NCI-H2107 (cell line): ENCODE results near the gene ATP9B.
A peak's percentile ranks its signal among the peaks of the same experiment; 100 is the strongest.

Experiments used
- DNase-seq: peaks from one replicate; lab custom pipeline; 2025; lab: John Stamatoyannopoulos, UW

The ATP9B gene

GRCh38 chr18:79382681-79383387 lies 313.6 kb downstream of the ATP9B start:
- no peak for DNase-seq

GRCh38 chr18:79383388-79384056 lies 314.3 kb downstream of the ATP9B start:
- no peak for DNase-seq

- no peak for DNase-seq
These were observed 315.1 kb downstream of the ATP9B start for GRCh38 chr18:79384151-79384807.

DNA sequence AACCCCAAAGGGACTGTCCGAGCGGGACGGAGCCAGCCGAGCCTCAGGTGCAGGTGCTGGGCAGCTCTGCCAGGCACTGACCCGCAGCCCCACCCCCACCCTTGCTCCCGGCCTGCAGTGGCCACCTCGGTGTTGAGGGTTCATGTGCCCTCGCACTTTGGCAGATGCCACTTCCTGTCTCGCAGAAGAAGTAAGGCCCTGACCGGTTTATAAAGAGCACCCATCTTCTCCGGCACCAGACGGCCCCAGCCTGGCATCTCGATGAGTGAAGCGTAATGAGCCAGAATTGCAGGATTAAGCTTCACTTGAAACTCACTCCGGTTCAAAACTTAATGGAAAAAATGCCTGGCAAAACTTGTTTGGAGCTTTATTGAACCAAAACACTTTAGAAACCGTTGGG lies 315.6 kb downstream of the ATP9B start:
- DNase-seq: no peak

DNA sequence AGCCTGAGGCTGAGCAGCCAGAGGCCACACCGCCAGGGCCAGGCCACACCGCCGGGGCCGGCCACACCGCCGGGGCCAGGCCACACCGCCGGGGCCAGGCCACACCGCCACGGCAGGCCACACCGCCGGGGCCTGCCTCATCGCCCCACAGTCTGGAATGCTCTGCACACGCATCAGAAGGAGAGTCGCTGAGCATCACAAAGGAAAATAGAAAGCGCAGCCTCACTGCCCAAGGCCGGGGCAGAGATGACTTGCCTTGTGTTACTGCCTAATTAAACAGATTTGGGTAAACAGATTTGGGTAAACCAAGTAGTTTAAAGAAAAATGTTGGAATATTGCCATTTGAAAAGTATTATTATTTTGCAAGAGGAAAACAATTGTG lies 316.1 kb downstream of the ATP9B start:
- DNase-seq: no peak

DNA sequence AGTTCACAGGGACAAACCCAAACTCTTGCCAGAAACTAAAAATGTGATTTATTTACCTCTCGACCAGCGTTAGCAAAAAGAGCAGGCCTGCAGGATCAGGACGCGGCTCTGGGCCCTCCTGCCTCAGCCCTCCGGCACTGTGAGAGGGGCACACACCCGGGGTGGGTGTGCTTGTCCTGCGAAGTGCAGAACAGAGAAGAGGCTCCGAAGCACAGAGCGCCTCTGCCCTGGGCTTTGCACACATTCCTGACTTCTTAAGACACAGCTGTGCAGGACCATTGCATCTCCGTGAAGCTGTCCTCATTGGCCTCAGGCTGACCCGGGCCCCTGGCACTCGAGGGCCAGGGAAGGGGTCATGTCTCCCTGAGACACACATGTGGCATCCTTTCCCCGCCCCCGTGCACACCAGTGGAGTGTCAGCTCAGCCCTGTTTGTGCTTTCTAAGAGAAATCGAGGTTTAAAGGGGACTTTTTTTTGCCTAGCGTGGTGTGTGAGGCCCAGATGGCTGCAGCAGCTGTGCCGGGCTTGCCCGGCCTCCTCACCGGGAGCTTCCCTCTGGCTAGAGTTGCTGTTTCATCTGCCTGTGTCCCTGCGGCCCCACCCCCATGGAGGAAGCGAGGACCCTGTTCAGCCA lies 316.6 kb downstream of the ATP9B start:
- DNase-seq: no peak

DNA sequence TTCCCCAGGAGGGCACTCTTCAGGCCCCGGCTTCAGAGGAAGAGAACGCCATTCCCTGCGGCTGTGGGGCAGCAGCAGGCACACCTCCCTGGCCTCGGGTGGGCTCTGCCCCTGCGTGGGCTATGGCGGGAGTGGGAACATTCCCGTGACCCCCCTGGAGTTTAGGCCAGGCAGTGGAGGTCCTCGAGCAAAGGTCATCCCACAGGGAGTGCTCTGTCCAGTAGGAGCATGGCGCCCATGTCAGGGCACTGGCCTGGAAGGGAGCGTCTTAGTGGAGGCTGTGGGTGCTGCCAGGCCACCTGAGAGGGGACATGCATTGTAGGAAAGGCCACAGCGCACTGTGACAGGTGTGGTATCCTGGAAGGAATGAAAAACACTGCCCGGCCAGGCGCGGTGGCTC lies 317.4 kb downstream of the ATP9B start:
- no peak for DNase-seq

GRCh38 chr18:79387214-79387613 lies 318.0 kb downstream of the ATP9B start:
- no peak for DNase-seq

- DNase-seq: no peak
These were observed 318.4 kb downstream of the ATP9B start for GRCh38 chr18:79387615-79388014.

DNA sequence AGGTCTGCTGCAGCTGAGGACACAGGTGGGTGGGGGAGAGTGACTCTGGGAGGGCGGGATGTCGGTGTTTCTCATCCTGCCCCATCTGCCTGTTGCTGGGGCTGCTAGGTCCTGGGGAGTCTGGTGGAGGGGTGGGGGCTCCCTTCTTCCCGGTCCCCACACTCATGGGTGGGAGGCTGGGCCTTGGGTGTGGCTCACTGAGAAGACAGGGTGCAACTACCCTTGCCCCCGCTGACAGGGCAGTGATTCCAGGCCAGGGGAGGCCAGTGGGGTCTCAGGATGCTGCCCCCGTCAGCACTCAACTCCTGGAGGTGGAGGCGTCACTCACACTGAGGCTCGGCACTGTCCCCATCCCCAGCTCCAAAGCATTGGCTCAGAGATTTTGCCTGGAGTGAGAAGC lies 318.8 kb downstream of the ATP9B start:
- DNase-seq: no peak

- DNase-seq: no peak
These were observed 320.5 kb downstream of the ATP9B start for GRCh38 chr18:79389689-79390088.

GRCh38 chr18:79392226-79392625 lies 323.0 kb downstream of the ATP9B start:
- no peak for DNase-seq

GRCh38 chr18:79393181-79393634 lies 324.0 kb downstream of the ATP9B start:
- no peak for DNase-seq

GRCh38 chr18:79393635-79394533 lies 324.7 kb downstream of the ATP9B start:
- DNase-seq: peak; percentile 49

DNA sequence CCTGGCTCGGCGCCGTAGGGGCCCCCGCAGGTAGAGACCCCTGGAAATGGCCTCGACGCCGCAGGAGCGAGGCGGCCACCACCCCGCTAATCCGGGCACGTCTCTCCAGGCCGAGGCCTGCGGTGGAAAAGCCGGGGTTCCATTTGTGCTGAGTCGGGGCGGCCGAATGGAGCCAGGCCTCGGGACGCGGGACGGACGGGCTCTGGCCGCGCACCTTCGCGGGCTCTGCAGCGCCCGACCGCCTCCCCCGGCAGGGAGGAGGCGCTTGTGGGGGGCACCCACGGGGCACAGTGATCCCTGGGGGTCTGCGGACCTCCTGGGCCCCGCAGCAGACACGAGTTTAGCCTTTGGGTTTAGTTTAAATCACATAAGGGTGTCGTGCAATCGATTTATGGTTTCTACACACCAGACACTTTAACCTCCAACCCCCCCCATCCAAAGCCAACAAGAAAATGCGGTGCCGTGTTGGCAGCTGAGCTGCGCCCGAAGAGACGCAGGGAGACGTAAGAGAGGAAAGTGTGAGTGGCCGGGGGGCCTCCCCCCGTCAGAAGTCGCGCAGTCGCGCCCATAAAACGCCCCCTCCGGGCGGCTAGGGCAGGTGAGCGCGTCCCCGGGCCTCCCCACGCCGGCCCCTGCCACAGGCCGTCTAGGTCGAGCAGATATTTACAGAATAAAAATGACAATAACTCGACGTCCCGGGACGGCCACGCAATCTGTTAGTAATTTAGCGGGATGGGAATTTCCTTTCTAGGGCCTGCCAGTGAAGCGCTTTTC lies 325.5 kb downstream of the ATP9B start:
- no peak for DNase-seq

- no peak for DNase-seq
These were observed 326.1 kb downstream of the ATP9B start for GRCh38 chr18:79395308-79395640.

DNA sequence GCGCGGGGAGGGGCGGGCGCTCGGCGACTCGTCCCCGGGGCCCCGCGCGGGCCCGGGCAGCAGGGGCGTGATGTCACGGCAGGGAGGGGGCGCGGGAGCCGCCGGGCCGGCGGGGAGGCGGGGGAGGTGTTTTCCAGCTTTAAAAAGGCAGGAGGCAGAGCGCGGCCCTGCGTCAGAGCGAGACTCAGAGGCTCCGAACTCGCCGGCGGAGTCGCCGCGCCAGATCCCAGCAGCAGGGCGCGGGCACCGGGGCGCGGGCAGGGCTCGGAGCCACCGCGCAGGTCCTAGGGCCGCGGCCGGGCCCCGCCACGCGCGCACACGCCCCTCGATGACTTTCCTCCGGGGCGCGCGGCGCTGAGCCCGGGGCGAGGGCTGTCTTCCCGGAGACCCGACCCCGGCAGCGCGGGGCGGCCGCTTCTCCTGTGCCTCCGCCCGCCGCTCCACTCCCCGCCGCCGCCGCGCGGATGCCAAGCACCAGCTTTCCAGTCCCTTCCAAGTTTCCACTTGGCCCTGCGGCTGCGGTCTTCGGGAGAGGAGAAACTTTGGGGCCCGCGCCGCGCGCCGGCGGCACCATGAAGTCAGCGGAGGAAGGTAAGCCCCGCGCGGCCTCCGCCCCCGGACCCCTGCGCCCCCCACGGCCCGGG lies 326.7 kb downstream of the ATP9B start, which contains the start of gene NFATC1:
NFATC1 (plus strand) TSS at position 170 of the 644 bp plus-strand sequence; CDS start at position 465, 295 bp downstream.
- no peak for DNase-seq

DNA sequence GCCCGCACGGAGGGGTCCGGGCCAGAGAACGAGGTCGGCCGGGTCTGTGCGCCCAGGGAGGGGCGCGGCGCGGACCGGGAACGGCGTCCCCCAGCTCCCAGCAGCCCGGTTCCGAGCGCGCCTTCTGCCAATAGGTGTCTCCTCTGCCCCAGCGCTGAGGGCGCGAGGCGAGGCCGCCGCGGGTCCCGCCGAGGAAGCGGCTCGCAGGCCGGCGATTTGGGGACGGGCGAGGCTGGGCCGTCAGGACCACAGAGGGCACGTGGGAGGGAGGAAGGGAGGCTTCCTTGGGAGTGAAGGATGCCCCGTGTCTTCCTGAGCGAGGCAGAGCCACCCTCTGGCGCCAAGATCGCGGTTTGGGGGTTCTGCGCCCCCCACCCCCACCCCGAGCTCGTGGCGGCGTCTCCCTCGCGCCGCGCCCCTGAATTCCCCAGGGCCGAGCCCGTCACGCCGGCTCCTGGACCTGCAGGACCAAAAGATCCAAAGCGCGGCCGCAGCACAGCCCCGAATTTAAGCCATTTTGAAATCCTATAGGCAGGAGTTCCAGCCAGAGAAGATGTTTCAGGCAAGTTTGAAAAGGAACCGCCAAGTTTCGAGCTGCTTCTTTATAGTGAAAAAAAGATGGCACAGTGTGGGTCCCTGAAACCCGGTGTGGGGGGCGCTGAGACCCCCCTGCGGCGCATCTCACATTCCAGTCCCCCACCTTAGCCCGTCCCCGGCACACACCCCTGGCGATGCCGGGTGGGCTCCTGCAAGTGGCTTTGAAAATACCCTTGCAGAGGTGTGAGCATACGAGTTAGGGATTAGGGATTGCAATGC lies 327.4 kb downstream of the ATP9B start:
- DNase-seq: no peak

DNA sequence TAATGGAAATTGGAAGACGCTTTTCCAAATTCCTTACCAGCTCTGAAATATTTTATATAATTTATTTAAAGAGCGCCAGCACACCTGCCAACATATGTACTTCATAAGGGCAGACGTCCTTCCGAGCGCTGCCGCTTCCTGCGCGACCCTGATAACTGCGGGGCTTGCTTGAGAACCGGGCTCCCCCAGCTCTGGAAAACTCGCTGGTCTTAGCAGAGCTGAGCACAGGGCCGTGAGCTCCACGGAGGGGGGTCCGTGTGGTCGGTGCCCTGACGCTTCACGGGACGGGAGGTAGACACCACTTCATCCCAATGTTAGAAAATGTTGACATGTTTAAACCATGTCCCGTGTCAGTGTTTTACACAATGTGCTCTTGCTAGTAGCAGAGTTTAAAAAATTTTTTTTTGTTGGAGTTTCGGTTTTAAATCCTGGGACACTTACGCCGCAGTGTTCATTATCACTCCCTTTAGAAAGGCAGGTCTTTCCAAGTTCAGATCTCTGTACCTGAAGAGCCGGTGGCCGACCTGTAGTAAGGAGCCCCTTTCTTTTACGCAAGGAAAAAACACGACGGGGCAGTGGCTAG lies 328.1 kb downstream of the ATP9B start:
- no peak for DNase-seq
